OCI-LY7 (cell line): ENCODE results near the gene RARG.

Experiments used
- EZH2phosphoT487 ChIP-seq: fragments of 200-600 bp; sonication (generic); IDR thresholded peaks from 2 replicates; pipeline ENCODE4 v1.6.1; 2018; ENCODE audit warnings: low read depth, borderline replicate concordance, mild to moderate bottlenecking, mixed run types, antibody characterized with exemption, low read length, moderate library complexity, mixed read lengths
- TF ChIP-seq, protein P1 (sequence below): fragments of 200-600 bp; sonication (generic); conservative IDR thresholded peaks from 2 replicates; pipeline ENCODE4 v1.5.1; 2014; ENCODE audit warnings: mild to moderate bottlenecking, antibody characterized with exemption, low read length, moderate library complexity, mixed read lengths

DNA sequence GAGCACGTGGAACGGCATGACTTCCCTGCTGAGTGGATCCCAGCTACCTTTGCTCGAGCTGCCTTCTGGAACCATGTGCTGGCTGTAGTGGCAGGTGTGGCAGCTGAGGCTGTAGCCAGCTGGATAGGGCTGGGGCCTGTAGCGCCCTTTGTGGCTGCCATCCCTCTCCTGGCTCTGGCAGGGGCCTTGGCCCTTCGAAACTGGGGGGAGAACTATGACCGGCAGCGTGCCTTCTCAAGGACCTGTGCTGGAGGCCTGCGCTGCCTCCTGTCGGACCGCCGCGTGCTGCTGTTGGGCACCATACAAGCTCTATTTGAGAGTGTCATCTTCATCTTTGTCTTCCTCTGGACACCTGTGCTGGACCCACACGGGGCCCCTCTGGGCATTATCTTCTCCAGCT, 21.3 kb upstream of the RARG start:
- TF ChIP-seq, protein P1, sequence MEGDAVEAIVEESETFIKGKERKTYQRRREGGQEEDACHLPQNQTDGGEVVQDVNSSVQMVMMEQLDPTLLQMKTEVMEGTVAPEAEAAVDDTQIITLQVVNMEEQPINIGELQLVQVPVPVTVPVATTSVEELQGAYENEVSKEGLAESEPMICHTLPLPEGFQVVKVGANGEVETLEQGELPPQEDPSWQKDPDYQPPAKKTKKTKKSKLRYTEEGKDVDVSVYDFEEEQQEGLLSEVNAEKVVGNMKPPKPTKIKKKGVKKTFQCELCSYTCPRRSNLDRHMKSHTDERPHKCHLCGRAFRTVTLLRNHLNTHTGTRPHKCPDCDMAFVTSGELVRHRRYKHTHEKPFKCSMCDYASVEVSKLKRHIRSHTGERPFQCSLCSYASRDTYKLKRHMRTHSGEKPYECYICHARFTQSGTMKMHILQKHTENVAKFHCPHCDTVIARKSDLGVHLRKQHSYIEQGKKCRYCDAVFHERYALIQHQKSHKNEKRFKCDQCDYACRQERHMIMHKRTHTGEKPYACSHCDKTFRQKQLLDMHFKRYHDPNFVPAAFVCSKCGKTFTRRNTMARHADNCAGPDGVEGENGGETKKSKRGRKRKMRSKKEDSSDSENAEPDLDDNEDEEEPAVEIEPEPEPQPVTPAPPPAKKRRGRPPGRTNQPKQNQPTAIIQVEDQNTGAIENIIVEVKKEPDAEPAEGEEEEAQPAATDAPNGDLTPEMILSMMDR = no peak
- TF ChIP-seq EZH2phosphoT487 = no peak
